Bronchial epithelial cell (primary cell): Measurements from ENCODE around the gene DDX3X. TPM values are rescaled to one million over a fixed set of nuclear protein-coding genes. Genes with fewer than 3 reads are reported as not detected.

Source experiments
- DNase-seq: peaks from one replicate; pipeline ENCODE4 v3.0.0-alpha.2; 2010; ENCODE audit warnings: low read depth
- FAIRE-seq: peaks from 2 replicates; lab custom pipeline; 2011; peaks lifted over from hg19 to GRCh38; lab: Jason Lieb, UNC
- H3K27me3 ChIP-seq: 2 replicates; pipeline ENCODE4 v1.5.1; 2011; ENCODE audit warnings: low read length; ENCODE audit not compliant: control insufficient read depth, insufficient read depth
- H3K36me3 ChIP-seq: 2 replicates; pipeline ENCODE4 v1.5.1; 2011; ENCODE audit warnings: low read length; ENCODE audit not compliant: control insufficient read depth, insufficient read depth
- H3K4me3 ChIP-seq: 2 replicates; pipeline ENCODE4 v1.5.1; 2011; ENCODE audit warnings: mild to moderate bottlenecking, low read depth, low read length, control low read depth
- total RNA-seq: library from RNA; depleted of rRNA; stranded (reverse); fragments of >200 nt; gene quantifications from 2 replicates; pipeline ENCODE4 v1.2.1, GENCODE V29; 2014
- TF ChIP-seq, protein P1 (sequence below): IDR thresholded peaks from 2 replicates; pipeline ENCODE4 v1.5.1; 2011; ENCODE audit warnings: mild to moderate bottlenecking, moderate library complexity, low read length, control low read depth, inconsistent platforms; ENCODE audit not compliant: insufficient read depth, severe bottlenecking

Gene DDX3X
- total RNA-seq, 1 donor from 2014 or later: 239 TPM

DNA sequence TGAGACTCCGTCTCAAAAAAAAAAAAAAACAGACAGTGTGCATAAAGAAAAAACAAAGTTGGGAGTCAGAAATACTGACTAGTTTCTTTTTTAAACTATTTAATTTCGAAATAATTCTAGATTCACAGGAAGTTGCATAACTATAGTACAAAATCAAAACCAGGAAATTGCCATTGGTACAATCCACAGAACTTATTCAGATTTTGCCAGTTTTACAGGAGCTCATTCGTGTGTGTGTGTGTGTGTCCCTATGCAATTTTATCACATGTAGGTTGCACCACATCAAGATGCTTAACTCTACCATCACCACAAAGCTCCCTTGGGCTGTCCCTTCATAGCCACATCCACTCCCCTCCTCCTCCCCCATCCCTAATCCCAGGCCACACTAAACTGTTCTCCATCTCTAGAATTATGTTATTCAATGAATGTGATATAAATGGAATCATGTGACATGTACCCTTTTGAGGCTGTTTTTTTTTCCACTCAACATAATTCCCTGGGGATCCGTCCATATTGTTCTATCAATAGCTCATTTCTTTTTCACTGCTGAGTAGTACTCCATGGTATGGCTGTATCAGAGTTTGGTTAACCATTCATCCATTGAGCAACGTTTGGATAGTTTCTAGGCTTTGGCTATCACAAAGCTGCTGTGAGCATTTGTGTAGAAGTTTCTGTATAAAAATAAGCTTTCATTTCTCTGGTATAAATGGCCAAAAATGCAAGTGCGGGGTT is 16.3 kb upstream of the DDX3X start:
- DNase-seq (no peak), FAIRE-seq (no peak)
- Histone ChIP-seq H3K36me3 (no peaks in the 10 kb centered on the region), H3K27me3 (no peaks in the 10 kb centered on the region), H3K4me3 (no peak overlapping the region)
- TF ChIP-seq, protein P1, sequence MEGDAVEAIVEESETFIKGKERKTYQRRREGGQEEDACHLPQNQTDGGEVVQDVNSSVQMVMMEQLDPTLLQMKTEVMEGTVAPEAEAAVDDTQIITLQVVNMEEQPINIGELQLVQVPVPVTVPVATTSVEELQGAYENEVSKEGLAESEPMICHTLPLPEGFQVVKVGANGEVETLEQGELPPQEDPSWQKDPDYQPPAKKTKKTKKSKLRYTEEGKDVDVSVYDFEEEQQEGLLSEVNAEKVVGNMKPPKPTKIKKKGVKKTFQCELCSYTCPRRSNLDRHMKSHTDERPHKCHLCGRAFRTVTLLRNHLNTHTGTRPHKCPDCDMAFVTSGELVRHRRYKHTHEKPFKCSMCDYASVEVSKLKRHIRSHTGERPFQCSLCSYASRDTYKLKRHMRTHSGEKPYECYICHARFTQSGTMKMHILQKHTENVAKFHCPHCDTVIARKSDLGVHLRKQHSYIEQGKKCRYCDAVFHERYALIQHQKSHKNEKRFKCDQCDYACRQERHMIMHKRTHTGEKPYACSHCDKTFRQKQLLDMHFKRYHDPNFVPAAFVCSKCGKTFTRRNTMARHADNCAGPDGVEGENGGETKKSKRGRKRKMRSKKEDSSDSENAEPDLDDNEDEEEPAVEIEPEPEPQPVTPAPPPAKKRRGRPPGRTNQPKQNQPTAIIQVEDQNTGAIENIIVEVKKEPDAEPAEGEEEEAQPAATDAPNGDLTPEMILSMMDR: no peak

DNA sequence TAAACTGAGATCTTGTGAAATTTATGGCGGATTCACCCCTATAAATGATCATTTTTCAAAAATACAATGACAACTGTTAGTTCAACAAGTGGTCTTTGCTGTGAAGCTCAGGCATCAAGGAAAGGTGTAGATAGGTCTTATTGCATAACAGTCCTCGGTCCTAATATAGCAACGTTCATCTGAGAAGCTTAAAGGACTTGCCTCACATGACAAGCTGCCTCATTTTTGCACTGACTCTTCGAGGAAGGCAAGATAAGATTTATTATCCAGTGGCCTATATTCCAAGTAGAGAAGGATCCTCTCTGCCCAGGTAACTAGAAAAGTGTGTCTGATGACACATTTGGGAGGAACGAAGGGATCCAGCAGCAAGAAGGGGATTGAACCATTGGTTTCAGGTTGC is 13.6 kb upstream of the DDX3X start:
- Histone ChIP-seq H3K27me3 (no peaks in the 10 kb centered on the region), H3K4me3 (no peak overlapping the region), H3K36me3 (no peaks in the 10 kb centered on the region)
- no peak for FAIRE-seq
- TF ChIP-seq, protein P1: no peak
- DNase-seq: no peak

DNA sequence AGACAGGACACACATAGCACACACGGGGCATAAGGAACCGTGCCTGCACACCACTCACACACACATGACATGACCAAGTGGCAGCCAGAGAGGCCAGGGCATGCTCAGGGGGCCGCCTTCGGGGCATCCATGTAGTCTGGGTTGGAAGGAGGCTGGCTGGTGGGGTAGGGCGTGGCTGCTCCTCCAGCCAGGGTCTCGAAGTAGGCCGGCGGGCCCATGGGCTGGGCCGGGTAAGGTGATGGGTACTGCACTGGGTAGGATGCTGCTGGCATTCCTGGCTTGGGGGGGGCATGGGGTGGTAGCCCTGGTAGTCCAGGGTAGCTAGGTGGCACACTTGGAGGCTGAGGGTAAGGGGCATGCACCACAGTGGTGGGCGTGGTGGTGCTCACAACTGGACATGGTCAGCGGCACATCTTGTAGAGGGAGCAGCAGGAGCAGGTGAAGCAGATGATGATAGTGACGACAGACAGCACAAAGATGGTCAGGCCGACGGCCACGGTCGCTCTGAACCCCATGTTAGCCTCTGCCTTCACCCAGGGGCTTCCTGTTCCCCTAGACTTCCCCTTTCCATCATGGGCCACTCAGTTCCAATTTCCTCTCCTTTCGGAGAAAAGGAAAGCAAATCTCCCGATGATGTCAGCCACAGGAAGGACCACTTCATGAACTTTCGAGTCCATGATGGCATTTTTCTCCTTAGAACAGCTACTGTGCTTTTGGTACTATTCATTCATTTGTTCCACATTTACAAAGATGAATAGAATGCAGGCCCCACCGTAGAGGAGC is 10.9 kb upstream of the DDX3X start:
- Histone ChIP-seq H3K27me3 (no peaks in the 10 kb centered on the region), H3K4me3 (no peak overlapping the region), H3K36me3 (no peaks in the 10 kb centered on the region)
- TF ChIP-seq, protein P1: no peak
- DNase-seq: no peak
- FAIRE-seq: no peak

DNA sequence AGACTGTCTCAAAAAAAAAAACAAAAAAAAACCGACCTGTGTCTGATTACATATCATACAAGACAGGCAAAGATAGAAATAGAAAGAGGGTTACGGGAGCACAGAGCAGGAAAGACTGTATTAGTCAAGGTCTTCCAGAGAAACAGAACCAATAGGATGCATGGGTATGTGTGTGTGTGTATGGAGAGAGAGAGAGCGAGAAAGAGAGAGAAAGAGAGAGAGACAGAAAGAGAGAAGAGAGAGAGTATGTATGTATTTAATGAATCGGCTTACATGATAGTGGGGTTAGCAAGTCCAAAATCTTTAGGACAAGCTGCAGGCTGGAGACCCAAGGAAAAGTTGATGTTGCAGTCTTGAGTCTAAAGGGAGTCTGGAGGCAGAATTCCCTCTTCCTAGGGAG is 7.5 kb upstream of the DDX3X start:
- Histone ChIP-seq H3K36me3 (no peaks in the 10 kb centered on the region), H3K27me3 (no peaks in the 10 kb centered on the region), H3K4me3 (no peak overlapping the region)
- TF ChIP-seq, protein P1: no peak
- FAIRE-seq (no peak), DNase-seq (no peak)

DNA sequence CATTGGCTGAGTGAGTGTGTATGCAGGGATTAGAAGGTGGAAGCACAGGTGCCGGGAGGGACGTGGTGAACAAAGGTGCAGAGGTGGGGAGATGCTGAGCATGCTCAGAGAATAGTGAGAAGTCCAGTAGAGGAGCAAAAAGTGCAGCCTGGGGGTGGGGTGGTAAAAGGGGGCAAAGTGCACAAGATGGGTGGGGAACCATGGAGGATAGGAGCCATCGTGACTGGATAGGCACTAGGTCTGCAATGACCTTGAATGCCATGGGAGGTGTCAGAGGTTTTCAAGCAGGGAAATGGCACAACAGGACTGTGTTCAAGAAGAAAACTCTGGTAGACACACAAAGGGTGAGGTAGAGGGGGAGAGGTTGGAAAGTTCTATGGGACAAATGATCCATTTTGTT is 6.6 kb upstream of the DDX3X start:
- TF ChIP-seq, protein P1: no peak
- FAIRE-seq: no peak
- Histone ChIP-seq H3K4me3 (no peak overlapping the region), H3K36me3 (no peaks in the 10 kb centered on the region), H3K27me3 (no peaks in the 10 kb centered on the region)
- DNase-seq: no peak
